Fibroblast of peridontal ligament (primary cell): Measurements from ENCODE around the gene ADAMTSL3.

ENCODE experiments used
- DNase-seq: peaks from one replicate; pipeline ENCODE4 v3.0.0-alpha.2; 2010; ENCODE audit errors: extremely low read depth

ADAMTSL3 gene, protein sequence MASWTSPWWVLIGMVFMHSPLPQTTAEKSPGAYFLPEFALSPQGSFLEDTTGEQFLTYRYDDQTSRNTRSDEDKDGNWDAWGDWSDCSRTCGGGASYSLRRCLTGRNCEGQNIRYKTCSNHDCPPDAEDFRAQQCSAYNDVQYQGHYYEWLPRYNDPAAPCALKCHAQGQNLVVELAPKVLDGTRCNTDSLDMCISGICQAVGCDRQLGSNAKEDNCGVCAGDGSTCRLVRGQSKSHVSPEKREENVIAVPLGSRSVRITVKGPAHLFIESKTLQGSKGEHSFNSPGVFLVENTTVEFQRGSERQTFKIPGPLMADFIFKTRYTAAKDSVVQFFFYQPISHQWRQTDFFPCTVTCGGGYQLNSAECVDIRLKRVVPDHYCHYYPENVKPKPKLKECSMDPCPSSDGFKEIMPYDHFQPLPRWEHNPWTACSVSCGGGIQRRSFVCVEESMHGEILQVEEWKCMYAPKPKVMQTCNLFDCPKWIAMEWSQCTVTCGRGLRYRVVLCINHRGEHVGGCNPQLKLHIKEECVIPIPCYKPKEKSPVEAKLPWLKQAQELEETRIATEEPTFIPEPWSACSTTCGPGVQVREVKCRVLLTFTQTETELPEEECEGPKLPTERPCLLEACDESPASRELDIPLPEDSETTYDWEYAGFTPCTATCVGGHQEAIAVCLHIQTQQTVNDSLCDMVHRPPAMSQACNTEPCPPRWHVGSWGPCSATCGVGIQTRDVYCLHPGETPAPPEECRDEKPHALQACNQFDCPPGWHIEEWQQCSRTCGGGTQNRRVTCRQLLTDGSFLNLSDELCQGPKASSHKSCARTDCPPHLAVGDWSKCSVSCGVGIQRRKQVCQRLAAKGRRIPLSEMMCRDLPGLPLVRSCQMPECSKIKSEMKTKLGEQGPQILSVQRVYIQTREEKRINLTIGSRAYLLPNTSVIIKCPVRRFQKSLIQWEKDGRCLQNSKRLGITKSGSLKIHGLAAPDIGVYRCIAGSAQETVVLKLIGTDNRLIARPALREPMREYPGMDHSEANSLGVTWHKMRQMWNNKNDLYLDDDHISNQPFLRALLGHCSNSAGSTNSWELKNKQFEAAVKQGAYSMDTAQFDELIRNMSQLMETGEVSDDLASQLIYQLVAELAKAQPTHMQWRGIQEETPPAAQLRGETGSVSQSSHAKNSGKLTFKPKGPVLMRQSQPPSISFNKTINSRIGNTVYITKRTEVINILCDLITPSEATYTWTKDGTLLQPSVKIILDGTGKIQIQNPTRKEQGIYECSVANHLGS (N-terminal part only)

DNA sequence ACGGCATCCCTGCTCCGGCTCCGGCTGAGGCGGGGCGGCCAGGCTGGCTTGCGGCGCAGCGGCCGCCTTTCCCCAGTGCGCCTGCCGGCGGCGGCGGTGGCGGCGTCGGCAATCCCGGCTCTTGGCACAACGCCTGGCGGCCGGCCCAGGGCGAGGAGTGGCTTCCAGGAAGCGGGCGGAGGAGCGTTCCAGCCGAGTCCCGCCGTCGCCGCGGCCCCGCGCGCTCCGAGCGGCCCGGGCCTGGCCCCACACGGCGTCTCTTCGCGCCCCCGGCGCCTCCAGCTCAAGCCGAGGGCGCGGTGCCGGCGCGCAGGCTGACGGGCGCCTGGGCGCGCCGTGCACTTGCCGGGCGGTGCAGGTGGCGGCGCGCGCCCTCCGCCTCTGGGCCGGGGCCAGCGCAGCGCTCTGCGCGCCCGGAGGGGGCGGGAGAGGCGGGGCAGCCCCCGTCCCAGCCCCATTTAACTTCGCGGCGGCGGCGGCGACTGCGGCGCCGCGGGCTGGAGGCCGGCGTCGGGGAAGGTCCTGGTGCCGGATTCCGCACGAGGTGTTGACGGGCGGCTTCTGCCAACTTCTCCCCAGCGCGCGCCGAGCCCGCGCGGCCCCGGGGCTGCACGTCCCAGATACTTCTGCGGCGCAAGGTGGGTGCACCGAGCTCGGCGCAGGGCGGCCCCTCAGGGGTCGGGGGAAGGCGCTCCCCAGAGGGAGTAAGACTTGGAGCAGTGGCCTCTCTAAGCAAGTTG is at the start of gene ADAMTSL3:
Gene ADAMTSL3, plus strand, starts transcription at position 485 of the 740 bp plus-strand sequence. CDS start 1,639 bp downstream, outside the sequence.
- no peak for DNase-seq

DNA sequence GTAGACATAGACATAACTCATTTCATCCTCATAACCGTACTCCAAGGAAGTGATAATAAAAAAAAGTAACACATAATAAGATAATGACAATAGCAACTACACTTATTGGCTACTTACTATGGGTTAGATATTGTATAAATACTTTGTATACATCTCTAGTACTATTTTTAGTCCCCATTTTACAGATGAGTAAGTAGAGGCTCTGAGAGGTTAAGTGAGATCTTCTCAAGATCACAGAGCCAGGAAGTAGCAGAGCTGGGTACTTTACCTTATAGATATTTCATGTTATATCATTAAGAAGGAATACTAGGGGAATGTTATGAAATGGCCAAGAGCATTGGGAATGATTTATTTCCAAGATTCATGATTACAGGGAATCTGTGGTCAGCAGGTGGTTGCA is 49.4 kb upstream of the ADAMTSL3 start:
- no peak for DNase-seq

DNA sequence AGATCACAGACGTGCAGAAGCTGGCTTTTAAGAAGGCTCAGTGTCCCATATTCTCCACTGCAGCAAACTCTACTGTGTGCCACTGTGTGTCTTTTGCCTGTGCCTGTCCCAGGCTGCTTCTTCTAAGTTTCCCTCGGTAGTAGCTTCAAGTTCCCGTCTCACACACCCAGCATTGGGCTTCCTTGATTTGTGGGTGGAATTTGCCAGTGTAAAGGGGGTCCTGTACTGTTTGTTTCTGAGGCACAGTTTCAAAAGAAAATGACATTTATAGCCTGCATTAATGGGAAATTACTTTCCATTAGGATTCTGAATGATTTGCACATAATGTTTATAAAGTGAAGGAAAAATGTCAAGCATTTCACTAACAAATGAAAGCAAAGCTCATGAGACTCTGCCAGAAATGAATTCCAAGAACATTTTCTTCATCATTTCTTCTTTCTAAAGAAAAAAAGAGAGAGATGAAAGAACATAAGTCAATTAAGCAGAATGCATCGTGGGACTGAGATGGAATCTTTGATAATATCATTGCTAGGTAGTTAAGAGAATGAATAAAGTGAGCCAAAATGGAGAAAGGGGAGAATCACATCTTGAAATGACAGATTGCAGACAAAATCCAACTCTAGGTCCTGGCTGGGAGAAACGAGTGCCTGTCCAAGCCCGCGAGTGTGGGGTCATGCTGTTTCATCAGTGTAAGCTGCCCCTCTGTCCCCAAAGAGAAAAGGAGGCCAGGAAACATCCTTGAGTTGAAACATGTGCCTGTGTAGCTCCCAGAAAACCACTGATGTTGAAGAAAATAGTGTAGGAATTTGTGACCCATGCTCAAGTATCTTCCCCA is 48.6 kb upstream of the ADAMTSL3 start:
- DNase-seq: no peak

DNA sequence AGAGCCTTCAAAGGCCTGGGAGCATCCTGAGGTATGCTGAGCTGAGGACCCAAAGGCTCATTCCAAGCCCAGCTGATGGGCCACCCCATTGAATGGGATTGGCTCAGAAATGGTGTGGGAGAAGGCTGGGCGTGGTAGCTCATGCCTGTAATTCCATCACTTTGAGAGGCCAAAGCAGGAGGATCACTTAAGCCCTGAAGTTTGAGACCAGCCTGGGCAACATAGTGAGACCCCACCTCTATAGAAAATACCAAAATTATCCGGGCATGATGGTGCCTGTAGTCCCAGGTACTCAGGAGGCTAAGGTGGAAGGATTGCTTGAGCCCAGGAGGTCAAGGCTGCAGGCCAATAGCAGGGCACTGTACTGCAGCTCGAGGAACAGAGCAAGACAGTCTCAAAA is 43.8 kb upstream of the ADAMTSL3 start:
- DNase-seq: no peak

DNA sequence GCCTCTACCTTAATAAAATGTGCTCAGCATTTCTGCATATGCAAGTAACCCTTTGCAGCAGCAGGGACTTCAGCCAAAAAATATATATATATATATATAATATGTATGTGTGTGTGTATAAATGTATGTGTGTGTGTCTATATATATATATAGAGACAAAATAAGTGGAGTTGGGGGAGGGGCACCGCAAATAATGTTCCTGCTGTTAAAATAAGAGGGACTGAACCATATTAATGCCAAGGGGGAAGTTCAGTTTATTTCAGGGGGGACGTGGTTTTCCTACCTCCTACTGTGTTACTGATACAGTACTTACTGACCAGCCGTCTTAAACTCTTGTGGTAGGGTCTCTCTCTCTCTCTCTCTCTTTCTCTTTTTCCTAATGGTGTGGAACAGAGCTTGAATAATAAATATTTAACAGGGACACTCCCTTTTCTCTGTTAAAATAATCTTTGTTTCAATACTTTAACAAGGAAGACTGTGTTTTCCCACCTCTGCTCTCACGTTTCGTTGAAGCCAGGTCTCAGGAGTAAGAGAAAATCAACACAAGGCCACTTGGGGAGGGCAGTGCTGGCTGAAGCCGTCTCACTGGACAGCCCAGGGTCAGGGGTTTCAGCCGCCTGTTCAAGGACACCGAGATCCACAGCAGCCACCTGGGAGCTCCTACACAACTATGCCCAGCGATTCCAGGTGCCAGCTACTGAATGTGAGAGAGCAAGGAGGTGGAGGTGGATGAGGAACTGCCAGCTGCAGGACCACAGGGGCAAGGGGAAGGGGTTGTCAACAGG is 42.8 kb upstream of the ADAMTSL3 start:
- DNase-seq: no peak

DNA sequence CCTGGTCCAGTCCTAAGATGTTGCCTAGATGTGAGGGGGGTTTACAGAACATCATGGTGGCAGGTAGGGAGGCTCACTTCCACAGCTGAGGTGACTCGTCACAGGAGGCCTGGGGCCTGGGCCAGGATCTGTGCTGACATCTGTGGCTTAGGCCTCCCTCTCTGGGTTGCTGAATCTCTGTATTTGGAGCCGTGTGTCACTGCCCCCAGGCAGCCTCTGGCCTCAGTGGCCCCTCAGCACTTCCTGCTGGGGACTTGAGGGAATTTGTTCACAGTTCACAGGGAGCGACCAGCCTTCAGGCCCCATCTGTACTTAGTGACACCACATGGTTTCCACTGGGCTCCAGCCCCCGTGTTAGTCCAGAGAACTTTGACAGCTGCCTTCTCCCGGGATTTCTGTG is 41.7 kb upstream of the ADAMTSL3 start:
- no peak for DNase-seq

DNA sequence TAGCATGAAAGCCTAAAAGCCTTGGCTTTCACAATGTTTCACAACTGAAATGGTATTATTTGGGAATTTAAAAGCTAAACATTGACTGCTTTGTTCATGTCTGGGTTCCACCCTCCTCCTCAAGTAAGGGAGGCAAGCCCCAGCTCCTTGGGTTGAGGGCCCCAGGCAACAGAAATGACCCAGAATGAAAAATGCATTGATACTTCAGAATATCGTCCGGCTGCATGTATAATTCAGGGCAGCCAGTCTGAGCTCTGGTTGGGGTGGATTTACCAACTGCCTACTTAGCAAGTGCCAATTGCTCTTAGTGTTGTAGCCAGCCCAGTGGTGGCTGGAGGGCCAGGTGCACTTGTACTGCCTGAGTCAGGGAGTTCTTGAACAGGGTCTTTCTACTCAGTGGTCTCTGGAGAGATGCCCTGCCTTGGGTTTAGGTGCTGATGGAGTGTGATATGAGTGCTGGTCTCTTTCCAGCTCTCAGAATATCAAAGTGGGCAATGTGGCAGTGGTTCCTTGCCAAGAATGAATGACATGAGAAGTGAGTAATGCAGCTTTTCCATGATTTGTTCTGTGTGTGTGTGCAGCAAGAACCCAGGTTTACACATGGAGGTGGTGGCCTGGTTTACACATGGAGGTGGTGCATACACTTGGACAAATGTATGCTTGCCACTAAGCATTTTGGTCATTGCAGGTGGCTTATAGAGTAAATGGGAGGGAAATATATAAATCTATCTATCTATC is 40.9 kb upstream of the ADAMTSL3 start:
- no peak for DNase-seq

DNA sequence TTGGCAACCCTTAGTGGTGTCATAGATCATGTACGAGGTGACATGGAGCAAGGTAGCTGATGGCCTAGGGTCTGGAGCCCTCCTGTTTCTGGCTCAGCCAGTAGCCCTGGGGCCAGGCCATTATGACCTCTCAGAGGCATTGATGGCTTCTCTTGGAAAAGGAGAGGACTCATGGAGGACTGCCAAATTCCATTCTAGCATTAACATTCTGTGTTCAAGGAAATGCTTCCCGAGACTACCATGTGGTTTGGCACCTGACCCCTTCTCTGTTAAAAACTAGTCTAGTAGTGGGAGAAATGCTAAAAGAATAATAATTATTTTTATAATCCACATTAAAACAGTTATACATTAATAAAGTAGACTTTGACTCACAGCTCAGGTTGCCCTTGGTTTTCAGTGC is 40.2 kb upstream of the ADAMTSL3 start:
- no peak for DNase-seq

DNA sequence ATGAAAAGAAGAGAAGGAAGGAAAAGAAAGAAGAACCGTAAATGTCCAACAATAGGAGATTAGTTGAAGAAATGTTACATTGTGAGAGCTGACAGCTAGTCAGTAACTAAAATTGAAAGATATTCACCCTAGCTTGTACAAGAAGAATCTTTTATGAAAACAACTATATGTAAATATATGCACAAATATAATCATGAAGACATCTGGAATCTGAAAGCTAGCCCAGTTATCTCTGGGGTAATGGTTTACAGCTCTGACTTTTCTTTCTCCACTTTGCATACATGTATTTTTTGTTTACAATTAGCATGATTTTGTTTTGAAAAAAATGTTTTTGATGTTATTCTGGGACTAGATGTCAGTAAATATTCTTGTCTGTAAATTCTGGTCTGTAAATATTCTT is 37.1 kb upstream of the ADAMTSL3 start:
- no peak for DNase-seq

DNA sequence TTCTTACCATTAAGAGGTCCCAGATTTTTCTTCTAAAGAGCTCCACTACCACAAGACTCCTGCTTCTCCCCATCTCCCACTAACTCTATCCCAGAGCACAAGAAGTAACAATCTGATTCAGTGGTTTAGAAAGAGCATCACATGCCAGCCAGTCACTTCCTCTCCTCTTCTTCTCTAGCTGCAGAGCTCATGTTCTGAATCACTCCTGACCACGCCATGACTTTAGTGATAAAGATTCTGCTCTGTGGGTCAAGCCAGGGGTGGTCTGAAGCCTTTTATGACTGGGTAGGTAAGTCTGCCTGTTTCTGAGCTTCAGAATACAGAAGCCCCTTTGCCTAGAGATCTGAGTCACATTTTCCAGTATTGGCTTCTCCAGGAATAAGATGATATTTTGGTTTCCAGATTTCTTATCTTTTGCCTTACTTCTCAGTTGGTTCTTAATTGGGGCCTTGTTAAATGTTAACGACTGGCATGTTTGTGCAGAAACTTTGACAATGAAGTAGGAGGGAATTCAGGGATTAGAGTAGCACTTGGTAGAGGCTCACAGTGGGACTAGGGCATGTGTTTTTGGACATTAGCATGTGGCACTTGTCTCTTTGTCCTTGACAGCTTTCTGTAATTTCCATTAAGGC is 27.6 kb upstream of the ADAMTSL3 start:
- no peak for DNase-seq

DNA sequence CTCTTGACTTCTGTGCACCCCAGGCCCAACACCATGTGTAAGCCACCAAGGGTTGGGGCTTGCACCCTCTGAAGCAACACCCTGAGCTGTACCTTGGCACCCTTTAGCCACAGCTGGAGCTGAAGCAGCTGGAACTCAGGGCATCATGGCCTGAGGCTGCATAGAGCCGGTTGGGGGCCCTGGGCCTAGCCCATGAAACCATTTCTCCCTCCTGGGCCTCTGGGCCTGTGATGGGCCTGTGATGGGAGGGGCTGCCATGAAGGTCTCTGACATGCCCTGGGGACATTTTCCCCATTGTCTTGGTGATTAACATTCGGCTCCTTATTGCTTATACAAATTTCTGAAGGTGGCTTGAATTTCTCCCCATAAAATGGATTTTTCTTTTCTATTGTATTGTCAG is 22.4 kb upstream of the ADAMTSL3 start:
- DNase-seq: no peak

DNA sequence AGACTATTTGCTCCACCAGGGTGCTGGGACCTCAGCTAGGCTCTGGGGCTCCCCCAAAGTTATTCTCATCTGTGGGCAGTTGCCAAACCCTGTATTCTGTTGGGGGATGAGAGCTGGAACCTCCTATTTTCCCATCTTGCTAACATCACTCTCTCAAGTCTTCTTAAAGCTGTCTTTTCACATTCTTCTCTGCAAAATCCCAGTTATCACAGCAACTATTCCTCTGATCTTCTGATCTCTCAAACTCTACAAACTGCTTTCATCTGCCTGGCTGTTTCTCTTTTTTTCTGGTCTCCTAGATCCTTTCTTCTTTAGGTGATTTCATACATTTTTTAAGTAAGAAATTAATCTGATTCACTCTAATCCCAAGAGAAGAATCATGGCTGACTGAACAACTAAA is 10.7 kb upstream of the ADAMTSL3 start:
- no peak for DNase-seq

DNA sequence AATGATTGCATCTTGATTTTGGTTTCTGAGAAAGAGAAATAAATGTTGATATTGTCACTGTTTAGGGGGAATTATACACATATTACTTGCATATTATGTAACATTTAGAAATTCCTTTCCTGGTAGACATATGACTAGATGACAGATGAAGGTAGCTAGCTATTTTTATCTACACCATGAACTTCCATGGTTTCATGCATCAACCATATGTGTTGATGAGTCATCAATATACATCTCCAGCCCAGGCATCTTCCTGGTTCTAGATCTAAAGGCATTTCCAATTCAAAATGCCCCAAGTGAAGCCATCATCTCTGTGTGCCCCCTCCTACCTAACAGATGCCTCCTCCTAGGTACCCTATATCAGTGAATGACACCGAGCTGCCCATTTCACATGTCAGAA is 9.5 kb upstream of the ADAMTSL3 start:
- DNase-seq: no peak

DNA sequence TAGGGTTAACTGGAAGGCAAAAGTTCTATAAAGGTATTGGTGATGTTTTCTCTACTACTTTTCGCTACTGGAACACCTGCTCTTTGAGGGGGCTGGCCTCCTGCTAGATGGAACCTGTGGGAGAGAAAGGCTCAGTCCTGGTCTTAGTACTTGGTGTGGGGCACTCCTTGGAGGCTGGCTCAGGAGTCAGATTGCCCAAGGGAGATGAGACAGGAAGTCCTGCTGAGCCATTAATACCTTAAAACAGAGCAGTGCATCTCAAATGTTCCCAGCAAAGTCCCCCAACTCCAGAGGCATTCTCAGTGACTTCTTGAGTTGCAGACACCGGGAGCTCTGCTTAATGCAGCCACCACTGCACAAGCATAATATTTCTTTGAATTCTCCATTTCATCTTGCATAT is 3.1 kb upstream of the ADAMTSL3 start:
- DNase-seq: no peak

DNA sequence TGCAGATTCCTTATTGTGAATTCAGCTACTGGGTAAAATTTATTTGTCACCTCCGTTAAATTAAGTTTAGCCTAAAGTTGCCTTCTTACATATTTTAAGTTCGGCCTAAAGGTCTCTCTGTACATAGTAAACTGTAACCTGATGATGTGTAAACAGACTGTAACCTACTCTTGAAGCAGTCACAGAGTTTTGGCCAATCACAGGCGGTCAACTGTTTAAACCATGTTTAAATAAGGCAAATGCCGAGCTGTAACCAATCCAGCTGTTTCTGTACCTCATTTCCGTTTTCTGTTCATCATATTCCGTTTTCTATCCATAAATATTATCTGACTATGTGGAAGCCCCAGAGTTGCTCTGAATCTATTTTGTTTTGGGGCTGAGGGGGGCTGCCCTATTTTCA is 2.4 kb upstream of the ADAMTSL3 start:
- DNase-seq: no peak

DNA sequence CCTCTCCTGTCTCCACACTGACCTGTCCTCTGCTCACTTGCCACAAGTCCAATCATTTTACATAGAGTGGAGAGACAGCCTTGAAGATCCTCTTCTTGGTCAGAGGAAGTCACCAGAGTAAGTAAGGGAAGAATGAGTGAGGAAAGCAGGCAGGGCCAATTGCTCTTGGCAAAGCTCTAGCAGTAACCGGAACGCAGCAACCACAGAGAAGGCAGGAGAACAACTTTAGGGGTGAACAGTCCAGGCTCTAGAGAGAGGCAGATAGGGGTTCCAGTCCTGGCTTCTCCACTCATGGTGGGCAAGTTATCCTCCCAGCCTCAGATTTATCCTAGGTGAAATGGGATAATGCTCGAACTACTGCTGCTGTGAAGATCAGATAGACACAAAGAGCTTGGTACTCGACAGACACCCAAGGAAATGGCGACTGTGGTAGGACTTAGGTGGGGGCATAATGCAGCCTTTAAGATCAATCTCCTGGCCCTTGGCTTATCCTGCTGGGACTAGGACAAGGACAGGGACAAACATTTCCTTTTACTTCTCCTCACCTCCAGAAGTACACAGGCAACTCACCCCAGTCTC is 1.2 kb upstream of the ADAMTSL3 start:
- DNase-seq: no peak

DNA sequence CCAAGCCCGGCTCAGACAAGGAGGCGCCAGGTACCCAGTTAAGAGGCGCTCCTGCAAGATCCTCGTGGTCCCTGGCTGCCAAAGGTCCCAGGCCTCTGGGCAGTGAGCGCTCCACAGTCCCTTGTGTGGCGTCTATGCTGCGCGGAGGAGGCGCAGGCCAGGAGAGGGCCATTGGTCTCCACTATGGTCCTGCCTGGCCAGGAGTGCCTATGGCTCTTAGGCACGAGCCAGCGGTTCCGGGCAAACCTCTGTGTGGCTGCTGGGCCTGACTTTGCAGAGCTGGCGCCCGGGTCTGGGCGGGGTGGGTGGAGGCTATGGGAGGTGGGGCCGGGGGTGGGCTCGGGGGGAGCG is 660 bp upstream of the ADAMTSL3 start:
- DNase-seq: no peak
